ENCODE measurements around the gene TTC12. TPM values are rescaled to one million over a fixed set of nuclear protein-coding genes. Genes with fewer than 3 reads are reported as not detected.

TTC12 gene
- polyA plus RNA-seq, 1 donor from 2014 or later, result 4.2 TPM

- Histone ChIP-seq H3K9me3 (ENCODE audit: low read length) (no peaks in the 10 kb centered on the region), H3K9me2 (ENCODE audit: insufficient read depth, low read length) (no peaks in the 10 kb centered on the region), H3K9ac (ENCODE audit: low read length) (no peak overlapping the region), H4K20me1 (ENCODE audit: insufficient read depth) (no peaks in the 10 kb centered on the region), H3K4me3 (ENCODE audit: low read length) (no peak overlapping the region), H3F3A (ENCODE audit: insufficient read depth, low read length, poor library complexity, severe bottlenecking) (no peaks in the 10 kb centered on the region), H3K27me3 (ENCODE audit: insufficient read depth, low read depth, low read length) (peaks cover 11% of the 10 kb centered on the region), H2AFZ (ENCODE audit: low read depth, low read length) (no peak overlapping the region), H3K36me3 (ENCODE audit: insufficient read depth, low read length) (no peaks in the 10 kb centered on the region), H3K4me2 (ENCODE audit: low read length) (no peak overlapping the region), H3K27ac (ENCODE audit: low read length) (no peak overlapping the region), H3K79me2 (replicated peaks; ENCODE audit: insufficient read depth, low read length) (no peaks in the 10 kb centered on the region)
- TF ChIP-seq POLR2AphosphoS5 (IDR thresholded peaks at IDR 0.05), result no peak
- TF ChIP-seq RAD21 (conservative IDR thresholded peaks at IDR 0.05), result no peak
- TF ChIP-seq SMC3 (conservative IDR thresholded peaks at IDR 0.05; ENCODE audit: poor library complexity), result no peak
- TF ChIP-seq EZH2 (IDR thresholded peaks at IDR 0.05; ENCODE audit: borderline replicate concordance, insufficient read depth, low read length, poor library complexity, severe bottlenecking), result no peak
- no peak for TF ChIP-seq TAF1 (IDR thresholded peaks at IDR 0.05; ENCODE audit: low read depth)
- no peak for TF ChIP-seq EP300 (conservative IDR thresholded peaks at IDR 0.05; ENCODE audit: poor library complexity, severe bottlenecking)
- no peak for TF ChIP-seq CTCF (IDR thresholded peaks at IDR 0.05; ENCODE audit: poor library complexity, severe bottlenecking)
- no peak for TF ChIP-seq MXI1 (conservative IDR thresholded peaks at IDR 0.05; ENCODE audit: poor library complexity, severe bottlenecking)
- TF ChIP-seq REST (IDR thresholded peaks at IDR 0.05; ENCODE audit: borderline replicate concordance), result no peak
Measured at GRCh38 chr11:113384551-113384950, 70.2 kb downstream of the TTC12 start.

- Histone ChIP-seq H3K79me2 (replicated peaks; ENCODE audit: insufficient read depth, low read length) (no peaks in the 10 kb centered on the region), H3K4me3 (ENCODE audit: low read length) (no peak overlapping the region), H3K27ac (ENCODE audit: low read length) (no peak overlapping the region), H3K9me3 (ENCODE audit: low read length) (no peaks in the 10 kb centered on the region), H3F3A (ENCODE audit: insufficient read depth, low read length, poor library complexity, severe bottlenecking) (no peaks in the 10 kb centered on the region), H3K27me3 (ENCODE audit: insufficient read depth, low read depth, low read length) (peaks cover 11% of the 10 kb centered on the region), H2AFZ (ENCODE audit: low read depth, low read length) (no peak overlapping the region), H3K4me2 (ENCODE audit: low read length) (no peak overlapping the region), H3K9me2 (ENCODE audit: insufficient read depth, low read length) (no peaks in the 10 kb centered on the region), H4K20me1 (ENCODE audit: insufficient read depth) (no peaks in the 10 kb centered on the region), H3K36me3 (ENCODE audit: insufficient read depth, low read length) (no peaks in the 10 kb centered on the region), H3K9ac (ENCODE audit: low read length) (no peak overlapping the region)
- TF ChIP-seq SMC3 (conservative IDR thresholded peaks at IDR 0.05; ENCODE audit: poor library complexity) (no peak), TAF1 (IDR thresholded peaks at IDR 0.05; ENCODE audit: low read depth) (no peak), POLR2AphosphoS5 (IDR thresholded peaks at IDR 0.05) (no peak), CTCF (IDR thresholded peaks at IDR 0.05; ENCODE audit: poor library complexity, severe bottlenecking) (no peak), EZH2 (IDR thresholded peaks at IDR 0.05; ENCODE audit: borderline replicate concordance, insufficient read depth, low read length, poor library complexity, severe bottlenecking) (no peak)
Measured at GRCh38 chr11:113385749-113386148, 71.4 kb downstream of the TTC12 start.
